CD4-positive, alpha-beta T cell treated with Interferon alpha-2 for 1 hour (primary cell): Measurements from ENCODE around the gene MAP3K12.
A peak's percentile ranks its signal among the peaks of the same experiment; 100 is the strongest.
"Not testable (repeated sequence)": the region's sequence is repeated elsewhere in the genome, so short reads cannot be mapped to it uniquely, and the experiment has no call there.

Experiments used
- DNase-seq, 2 donors: peaks; one replicate each; pipeline ENCODE4 v3.0.0-alpha.2; 2020 to 2022

MAP3K12 gene

GRCh38 chr12:53492188-53492587 lies 7.1 kb downstream of the MAP3K12 start:
- no peak for DNase-seq

GRCh38 chr12:53489242-53489864 lies 9.9 kb downstream of the MAP3K12 start:
- DNase-seq, result no peak

- DNase-seq, result no peak
Measured at GRCh38 chr12:53486736-53487487, 12.3 kb downstream of the MAP3K12 start.

- DNase-seq, result no peak
Measured at GRCh38 chr12:53485955-53486735, 13.1 kb downstream of the MAP3K12 start.

- no peak for DNase-seq
Measured at GRCh38 chr12:53484686-53485575, 14.3 kb downstream of the MAP3K12 start.

GRCh38 chr12:53483979-53484377 lies 15.3 kb downstream of the MAP3K12 start:
- DNase-seq, result no peak

DNA sequence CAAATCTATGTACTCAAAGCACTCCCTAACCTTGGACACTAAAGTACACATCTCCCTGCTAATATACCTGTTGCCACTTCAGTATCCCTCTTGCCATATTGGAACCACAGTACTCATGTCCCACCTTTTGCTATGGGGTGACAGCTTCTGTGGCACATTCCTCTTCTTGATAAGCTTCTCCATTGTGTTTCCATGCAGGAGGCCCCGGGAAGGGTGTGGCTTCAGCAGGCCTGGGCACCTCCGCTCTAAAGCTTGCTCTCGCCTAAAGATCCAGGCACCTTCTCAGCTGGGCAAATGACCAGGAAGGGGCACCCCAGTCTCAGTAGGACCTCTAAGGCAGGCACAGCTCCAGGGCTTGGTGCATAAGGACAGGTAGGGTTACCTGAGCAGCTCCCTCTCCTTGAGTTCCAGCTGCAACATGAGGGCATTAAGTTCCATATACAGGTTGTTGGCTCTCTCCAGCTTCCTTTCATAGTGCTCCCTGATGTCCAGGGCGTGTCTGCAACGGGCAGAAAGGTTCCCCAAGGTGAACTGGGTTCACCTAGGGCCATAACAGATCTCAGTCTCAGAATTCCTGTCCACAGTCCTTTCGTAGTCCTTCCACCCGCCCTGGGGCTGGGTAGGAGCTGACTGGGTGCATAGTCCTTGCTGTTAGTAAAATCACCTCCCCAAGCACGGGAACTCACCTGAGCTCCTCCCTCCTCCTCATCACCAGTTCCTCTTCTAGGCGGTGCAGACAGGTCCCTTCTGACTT lies 15.9 kb downstream of the MAP3K12 start:
- no peak for DNase-seq

- no peak for DNase-seq
Measured at GRCh38 chr12:53482626-53483168, 16.6 kb downstream of the MAP3K12 start.

DNA sequence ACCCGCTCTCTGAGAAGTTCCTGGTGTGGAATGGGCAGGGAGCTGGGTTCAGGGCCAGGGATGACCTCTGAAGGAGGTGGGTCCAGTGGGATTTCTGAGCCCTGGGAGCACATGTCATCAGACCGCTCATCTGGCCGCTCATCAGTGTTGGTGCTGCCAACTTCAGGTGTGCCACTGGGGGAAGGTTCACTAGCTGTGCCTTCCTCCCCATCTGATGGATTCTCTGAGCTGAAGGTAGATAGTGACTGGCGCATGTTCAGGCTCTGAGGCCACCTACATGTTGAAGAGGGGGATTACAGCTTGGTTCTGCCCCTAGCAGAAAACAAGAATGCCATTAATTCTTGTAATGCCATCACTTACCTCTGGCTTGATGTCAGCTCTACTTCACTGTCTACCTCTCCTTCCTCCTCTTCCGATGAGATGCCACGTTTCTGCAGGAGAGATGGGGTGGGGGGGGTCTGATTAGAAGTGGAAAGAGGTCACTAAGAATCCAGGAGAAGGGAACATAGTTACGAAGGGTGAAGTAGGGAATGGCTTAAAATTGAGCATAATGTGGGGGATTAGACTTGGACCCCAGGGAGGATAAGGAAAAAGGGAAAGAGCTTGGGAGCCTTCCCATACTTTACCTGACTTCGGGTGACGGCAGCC lies 17.2 kb downstream of the MAP3K12 start:
- DNase-seq, result no peak

GRCh38 chr12:53481458-53481857 lies 17.8 kb downstream of the MAP3K12 start:
- DNase-seq, result not testable (repeated sequence)

GRCh38 chr12:53480491-53481442 lies 18.5 kb downstream of the MAP3K12 start:
- DNase-seq, result no peak

DNA sequence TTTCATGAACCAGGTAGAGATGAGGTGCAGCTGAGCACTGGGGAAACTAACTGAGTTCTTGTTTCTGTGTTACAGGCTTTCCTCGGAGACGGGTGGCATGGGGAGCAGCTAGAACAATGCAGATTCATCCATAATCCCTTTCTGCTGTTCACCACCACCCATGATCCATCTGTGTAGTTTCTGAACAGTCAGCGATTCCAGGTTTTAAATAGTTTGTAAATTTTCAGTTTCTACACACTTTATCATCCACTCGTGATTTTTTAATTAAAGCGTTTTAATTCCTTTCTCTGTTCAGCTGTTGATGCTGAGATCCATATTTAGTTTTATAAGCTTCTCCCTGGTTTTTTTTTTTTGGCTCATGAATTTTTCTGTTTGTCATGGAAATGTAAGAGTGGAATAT lies 19.9 kb downstream of the MAP3K12 start:
- DNase-seq, result no peak

- no peak for DNase-seq
Measured at GRCh38 chr12:53478865-53479264, 20.4 kb downstream of the MAP3K12 start.

DNA sequence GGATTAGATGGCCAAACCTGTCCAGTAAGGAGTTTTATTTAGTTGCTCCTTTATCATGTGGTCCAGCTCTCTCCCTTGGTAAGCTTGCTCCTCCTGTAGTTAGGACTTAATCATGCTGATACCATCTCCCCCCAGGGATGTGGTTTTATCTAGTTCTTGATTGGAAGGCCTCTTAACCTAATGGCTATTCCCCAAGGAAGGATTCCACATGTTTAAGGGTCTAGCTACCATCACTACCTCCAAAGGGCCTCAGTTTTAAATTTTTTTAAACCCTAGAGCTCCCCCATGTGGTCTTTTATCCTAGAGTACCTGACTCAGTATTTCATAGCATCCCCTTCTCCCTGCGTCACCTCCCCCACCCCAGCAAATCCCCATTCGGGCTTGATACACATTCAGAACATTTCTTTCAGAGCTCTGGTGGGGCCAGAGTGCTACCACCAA lies 22.5 kb downstream of the MAP3K12 start:
- peak in 1 of 2 donors; percentile 43 for DNase-seq

DNA sequence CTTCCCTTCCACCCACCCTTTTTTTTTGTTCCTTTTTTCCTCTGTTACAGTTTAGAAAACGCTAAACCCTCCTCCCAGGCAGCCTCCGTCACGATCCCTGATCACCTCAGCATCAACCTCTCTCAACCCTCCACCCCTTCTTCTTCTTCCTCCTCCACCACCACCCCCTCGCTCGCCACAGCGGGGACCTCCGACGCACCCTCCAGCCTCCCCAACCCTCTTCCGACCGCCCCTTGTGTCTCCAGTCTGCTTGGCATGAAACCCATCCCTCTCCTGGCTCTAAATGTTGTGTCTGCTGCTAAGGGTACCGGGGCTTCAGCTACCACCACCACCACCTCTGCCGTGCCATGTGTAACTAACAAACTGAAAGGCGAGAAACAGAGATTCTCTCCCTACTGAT lies 24.4 kb downstream of the MAP3K12 start:
- no peak for DNase-seq

GRCh38 chr12:53474077-53474476 lies 25.2 kb downstream of the MAP3K12 start:
- no peak for DNase-seq

DNA sequence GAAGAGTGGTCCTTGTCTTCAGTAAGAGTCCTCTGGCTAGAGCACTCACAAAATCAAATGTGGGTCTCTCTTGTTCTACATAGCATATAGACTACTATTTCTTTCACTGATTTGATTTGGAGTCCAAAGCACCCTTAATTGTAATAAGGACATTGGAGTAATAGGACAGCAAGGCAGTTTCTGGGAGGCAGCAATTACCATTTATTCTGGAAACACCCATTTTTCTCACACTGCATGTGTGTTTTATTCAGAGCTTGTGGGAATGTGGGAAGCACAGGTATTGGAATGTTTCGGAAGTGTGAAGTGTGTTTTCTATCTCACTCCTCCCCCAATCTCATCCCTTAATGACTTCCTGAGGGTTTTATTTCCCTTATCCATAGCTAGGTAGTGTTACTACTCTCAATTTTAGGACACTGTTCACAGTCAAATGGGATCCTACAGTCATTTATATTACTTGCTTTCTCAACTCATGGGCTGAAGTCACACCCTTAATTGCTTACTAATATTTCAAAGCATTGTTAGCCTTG lies 27.1 kb downstream of the MAP3K12 start:
- no peak for DNase-seq

- no peak for DNase-seq
Measured at GRCh38 chr12:53468282-53468681, 31.0 kb downstream of the MAP3K12 start.

DNA sequence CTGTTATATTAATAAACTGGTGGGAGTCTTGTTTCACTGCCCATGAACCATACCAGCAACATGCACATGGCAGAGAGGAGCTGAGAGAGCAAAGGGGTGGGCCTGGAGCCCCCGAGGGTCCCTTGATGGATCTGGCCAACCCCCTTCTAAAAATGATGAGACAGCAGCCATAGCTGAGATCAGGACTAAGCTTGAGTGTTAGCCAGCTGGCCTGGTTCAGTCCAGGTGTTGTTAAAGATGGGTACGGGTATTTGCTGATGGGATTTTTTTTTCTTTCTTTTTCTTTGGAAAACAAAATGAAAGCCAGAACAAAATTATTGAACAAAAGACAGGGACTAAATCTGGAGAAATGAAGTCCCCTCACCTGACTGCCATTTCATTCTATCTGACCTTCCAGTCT lies 31.4 kb downstream of the MAP3K12 start:
- DNase-seq, result no peak

DNA sequence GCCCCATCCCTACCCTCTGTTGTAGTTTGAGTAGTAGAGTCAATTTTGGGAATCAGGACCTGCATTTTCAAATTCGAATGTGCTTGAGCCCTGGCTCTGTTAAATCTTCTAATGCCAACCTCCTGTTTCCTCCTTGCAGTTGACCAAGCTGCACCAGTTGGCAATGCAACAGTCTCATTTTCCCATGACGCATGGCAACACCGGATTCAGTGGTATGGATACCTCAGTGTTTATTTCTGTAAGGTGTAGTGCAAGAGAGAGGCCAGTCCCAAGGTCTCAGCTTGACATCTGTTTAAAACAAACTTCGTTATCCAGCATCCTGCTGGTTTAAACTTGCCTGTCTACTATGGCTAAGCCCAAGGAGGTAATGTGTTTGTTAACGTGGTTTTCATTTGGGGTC lies 32.2 kb downstream of the MAP3K12 start:
- no peak for DNase-seq
